ENCODE results near the gene HEATR5A.

Gene HEATR5A

GRCh38 chr14:31395119-31395518, 25.2 kb downstream of the HEATR5A start:
- DNase-seq (no peak), ATAC-seq (ENCODE audit: insufficient read depth, low read depth) (no peak)
- TF ChIP-seq EZH2 (IDR thresholded peaks at IDR 0.05; ENCODE audit: borderline replicate concordance, low read depth, low read length, severe bottlenecking) (no peak), CTCF (IDR thresholded peaks at IDR 0.05; ENCODE audit: borderline replicate concordance, extremely low read depth, low read length, poor library complexity, severe bottlenecking) (no peak)
- Histone ChIP-seq H3K4me1 (ENCODE audit: insufficient read depth, low read length) (no peaks in the 10 kb centered on the region), H3K36me3 (ENCODE audit: insufficient read depth, low read length) (no peaks in the 10 kb centered on the region), H3K27me3 (ENCODE audit: insufficient read depth, low read length, poor library complexity) (no peaks in the 10 kb centered on the region), H3K4me2 (ENCODE audit: insufficient read depth, low read length) (no peak overlapping the region), H3K9me3 (ENCODE audit: insufficient read depth, low read length, severe bottlenecking) (no peaks in the 10 kb centered on the region), H2AFZ (ENCODE audit: low read depth, low read length) (no peak overlapping the region), H4K20me1 (ENCODE audit: insufficient read depth, low read length) (no peaks in the 10 kb centered on the region), H3K27ac (ENCODE audit: low read length) (no peak overlapping the region), H3K9ac (ENCODE audit: low read depth, low read length) (no peak overlapping the region), H3K79me2 (ENCODE audit: insufficient read depth, low read length) (no peaks in the 10 kb centered on the region), H3K4me3 (ENCODE audit: low read depth in 1 of 2, low read length in 2 of 2) (no peak overlapping the region)

- Histone ChIP-seq H3K79me2 (ENCODE audit: insufficient read depth, low read length) (no peaks in the 10 kb centered on the region), H3K27me3 (ENCODE audit: insufficient read depth, low read length, poor library complexity) (no peaks in the 10 kb centered on the region), H4K20me1 (ENCODE audit: insufficient read depth, low read length) (no peaks in the 10 kb centered on the region), H3K9me3 (ENCODE audit: insufficient read depth, low read length, severe bottlenecking) (no peaks in the 10 kb centered on the region), H3K9ac (ENCODE audit: low read depth, low read length) (no peak overlapping the region), H3K4me2 (ENCODE audit: insufficient read depth, low read length) (no peak overlapping the region), H3K27ac (ENCODE audit: low read length) (no peak overlapping the region), H3K4me3 (ENCODE audit: low read depth in 1 of 2, low read length in 2 of 2) (no peak overlapping the region), H3K4me1 (ENCODE audit: insufficient read depth, low read length) (no peaks in the 10 kb centered on the region), H2AFZ (ENCODE audit: low read depth, low read length) (no peak overlapping the region), H3K36me3 (ENCODE audit: insufficient read depth, low read length) (no peaks in the 10 kb centered on the region)
- no peak for DNase-seq
- TF ChIP-seq EZH2 (IDR thresholded peaks at IDR 0.05; ENCODE audit: borderline replicate concordance, low read depth, low read length, severe bottlenecking) (no peak), CTCF (IDR thresholded peaks at IDR 0.05; ENCODE audit: borderline replicate concordance, extremely low read depth, low read length, poor library complexity, severe bottlenecking) (no peak)
- peak; percentile 56; the same call in 1 of the 3 replicates for ATAC-seq (ENCODE audit: insufficient read depth, low read depth)
Observed at GRCh38 chr14:31391977-31392503, 28.3 kb downstream of the HEATR5A start.

- no peaks in the 10 kb centered on the region for H4K20me1 ChIP-seq (ENCODE audit: insufficient read depth, low read length)
- DNase-seq, result no peak
- ATAC-seq (ENCODE audit: insufficient read depth, low read depth), result no peak
Observed at GRCh38 chr14:31391473-31391872, 28.9 kb downstream of the HEATR5A start.

More at GRCh38 chr14:31391473-31391872, 28.9 kb downstream of the HEATR5A start:
- Histone ChIP-seq H3K27me3 (ENCODE audit: insufficient read depth, low read length, poor library complexity) (no peaks in the 10 kb centered on the region), H2AFZ (ENCODE audit: low read depth, low read length) (no peak overlapping the region), H3K27ac (ENCODE audit: low read length) (no peak overlapping the region), H3K9ac (ENCODE audit: low read depth, low read length) (no peak overlapping the region), H3K4me2 (ENCODE audit: insufficient read depth, low read length) (no peak overlapping the region), H3K36me3 (ENCODE audit: insufficient read depth, low read length) (no peaks in the 10 kb centered on the region), H3K4me3 (ENCODE audit: low read depth in 1 of 2, low read length in 2 of 2) (no peak overlapping the region), H3K4me1 (ENCODE audit: insufficient read depth, low read length) (no peaks in the 10 kb centered on the region), H3K79me2 (ENCODE audit: insufficient read depth, low read length) (no peaks in the 10 kb centered on the region), H3K9me3 (ENCODE audit: insufficient read depth, low read length, severe bottlenecking) (no peaks in the 10 kb centered on the region)
- TF ChIP-seq CTCF (IDR thresholded peaks at IDR 0.05; ENCODE audit: borderline replicate concordance, extremely low read depth, low read length, poor library complexity, severe bottlenecking), result no peak
- TF ChIP-seq EZH2 (IDR thresholded peaks at IDR 0.05; ENCODE audit: borderline replicate concordance, low read depth, low read length, severe bottlenecking), result no peak
